GM06990 (cell line): ENCODE measurements around the gene COL4A2.

ENCODE experiments used
- DNase-seq: peaks from one replicate; pipeline ENCODE4 v3.0.0-alpha.2; 2011; ENCODE audit not compliant: insufficient read length; ENCODE audit errors: extremely low read depth
- H3K27me3 ChIP-seq: replicated peaks from 2 replicates; pipeline ENCODE4 v1.6.0; 2011; ENCODE audit warnings: low read length; ENCODE audit not compliant: control insufficient read depth, insufficient read depth
- H3K36me3 ChIP-seq: 2 replicates; pipeline ENCODE4 v1.5.1; 2011; ENCODE audit warnings: low read length; ENCODE audit not compliant: control insufficient read depth, insufficient read depth
- H3K4me3 ChIP-seq: replicated peaks from 2 replicates; pipeline ENCODE4 v1.5.1; 2011; ENCODE audit warnings: low read depth, mild to moderate bottlenecking, control low read depth, low read length
- TF ChIP-seq, protein P1 (sequence below): IDR thresholded peaks from 2 replicates; pipeline ENCODE4 v1.5.1; 2011; ENCODE audit warnings: low read length, control low read depth, mild to moderate bottlenecking, inconsistent platforms; ENCODE audit not compliant: insufficient read depth, poor library complexity, severe bottlenecking

The COL4A2 gene

DNA sequence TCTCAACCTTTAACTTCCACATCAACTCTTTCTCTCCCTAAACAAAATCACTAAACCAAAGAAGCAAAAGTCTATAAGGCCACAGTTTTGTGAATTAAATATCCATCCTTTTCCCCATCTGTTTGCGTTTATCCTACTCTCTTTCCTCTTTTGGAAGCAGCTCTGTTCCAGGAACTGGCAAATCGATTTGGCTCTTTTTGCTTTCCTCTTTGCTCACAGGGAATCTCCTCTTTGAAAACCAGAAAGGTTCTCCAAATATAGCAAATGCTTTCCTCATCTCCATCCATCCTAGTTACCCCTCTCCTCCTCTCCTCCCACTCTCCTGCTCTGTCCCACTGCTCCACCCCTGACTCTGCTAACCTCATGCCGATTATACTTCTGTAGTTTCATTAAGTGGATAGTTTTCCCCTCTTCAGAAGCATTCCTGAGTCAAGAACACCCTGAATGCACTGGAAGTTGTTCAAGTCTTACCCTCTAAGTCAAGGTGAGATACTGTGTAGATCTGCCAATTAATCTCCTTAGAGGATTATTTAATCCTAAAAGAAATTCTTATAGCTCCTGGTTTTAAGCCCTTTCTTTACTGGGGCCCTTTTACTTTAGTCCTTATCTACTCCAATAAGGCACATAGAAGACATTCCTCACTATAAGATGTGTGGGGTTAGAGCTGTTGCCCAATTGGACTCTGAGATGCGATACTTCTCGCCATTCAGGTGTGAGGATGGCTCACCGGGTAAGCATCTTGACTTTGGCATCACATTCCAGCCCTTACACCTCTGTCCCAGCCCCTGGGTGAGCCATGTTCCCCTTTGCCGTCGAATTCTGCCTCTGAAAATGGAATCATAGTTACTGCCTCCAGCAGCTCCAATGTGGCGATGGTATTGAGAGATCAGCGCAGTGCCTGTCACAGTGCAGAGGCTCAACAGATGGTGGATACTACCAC is 67.6 kb downstream of the COL4A2 start:
- no peaks in the 10 kb centered on the region for H3K36me3 ChIP-seq
- DNase-seq: no peak
- H3K27me3 ChIP-seq: peaks cover 1% of the 10 kb centered on the region; the same call in 1 of the 2 replicates
- TF ChIP-seq, protein P1, sequence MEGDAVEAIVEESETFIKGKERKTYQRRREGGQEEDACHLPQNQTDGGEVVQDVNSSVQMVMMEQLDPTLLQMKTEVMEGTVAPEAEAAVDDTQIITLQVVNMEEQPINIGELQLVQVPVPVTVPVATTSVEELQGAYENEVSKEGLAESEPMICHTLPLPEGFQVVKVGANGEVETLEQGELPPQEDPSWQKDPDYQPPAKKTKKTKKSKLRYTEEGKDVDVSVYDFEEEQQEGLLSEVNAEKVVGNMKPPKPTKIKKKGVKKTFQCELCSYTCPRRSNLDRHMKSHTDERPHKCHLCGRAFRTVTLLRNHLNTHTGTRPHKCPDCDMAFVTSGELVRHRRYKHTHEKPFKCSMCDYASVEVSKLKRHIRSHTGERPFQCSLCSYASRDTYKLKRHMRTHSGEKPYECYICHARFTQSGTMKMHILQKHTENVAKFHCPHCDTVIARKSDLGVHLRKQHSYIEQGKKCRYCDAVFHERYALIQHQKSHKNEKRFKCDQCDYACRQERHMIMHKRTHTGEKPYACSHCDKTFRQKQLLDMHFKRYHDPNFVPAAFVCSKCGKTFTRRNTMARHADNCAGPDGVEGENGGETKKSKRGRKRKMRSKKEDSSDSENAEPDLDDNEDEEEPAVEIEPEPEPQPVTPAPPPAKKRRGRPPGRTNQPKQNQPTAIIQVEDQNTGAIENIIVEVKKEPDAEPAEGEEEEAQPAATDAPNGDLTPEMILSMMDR: no peak
- no peak overlapping the region for H3K4me3 ChIP-seq

DNA sequence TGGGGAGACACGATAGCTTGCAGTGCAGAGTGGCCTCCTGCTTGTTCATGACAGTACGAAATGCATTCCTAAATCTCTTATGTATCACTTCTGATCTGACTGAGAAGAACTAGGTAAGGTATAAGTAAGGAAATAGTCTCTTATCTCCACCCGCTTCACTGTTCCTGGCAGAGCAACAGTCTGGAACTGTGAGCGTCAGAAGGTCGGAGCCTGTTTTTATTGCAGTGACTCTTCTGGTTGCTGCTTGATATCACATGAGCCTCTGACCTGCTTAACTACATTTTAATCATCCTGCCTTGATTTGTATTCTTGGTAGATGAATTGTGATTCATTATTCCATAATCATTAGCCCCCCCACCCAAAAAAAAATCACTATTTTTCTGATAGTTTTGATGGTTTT is 69.0 kb downstream of the COL4A2 start:
- no peak for DNase-seq
- H3K27me3 ChIP-seq: peaks cover 3% of the 10 kb centered on the region; the same call in 1 of the 2 replicates
- TF ChIP-seq, protein P1: no peak
- no peak overlapping the region for H3K4me3 ChIP-seq
- no peaks in the 10 kb centered on the region for H3K36me3 ChIP-seq

DNA sequence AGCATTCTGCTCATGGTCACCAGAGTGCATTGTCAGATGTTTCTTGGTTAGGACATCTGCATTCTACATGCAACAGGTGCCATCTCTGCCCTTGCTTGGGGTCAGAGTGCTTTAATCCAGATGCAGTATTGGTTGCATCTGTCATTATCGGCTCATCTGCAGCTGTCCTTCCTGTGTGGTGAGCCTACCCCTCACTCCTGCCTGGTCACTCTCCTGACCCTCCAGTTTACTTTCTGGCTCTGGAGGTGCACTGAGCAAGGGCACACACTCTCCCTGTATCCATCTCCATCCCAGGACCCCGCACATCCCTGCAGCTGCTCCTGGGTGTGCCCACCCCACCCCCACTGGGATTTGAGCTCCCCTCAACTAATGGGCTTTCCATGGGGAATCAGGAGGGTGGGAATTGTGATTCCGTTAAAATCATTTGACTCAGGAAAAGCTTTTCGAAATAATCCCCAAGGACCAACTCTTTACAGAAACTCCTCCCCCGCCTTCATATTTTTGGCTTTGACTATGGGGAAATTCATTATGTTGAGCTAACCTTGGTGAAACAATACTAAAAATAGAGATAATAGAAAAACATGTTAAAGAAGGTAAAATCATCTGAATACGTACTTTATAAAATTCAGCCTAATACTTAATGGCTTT is 70.2 kb downstream of the COL4A2 start:
- Histone ChIP-seq H3K4me3 (no peak overlapping the region), H3K36me3 (no peaks in the 10 kb centered on the region), H3K27me3 (peaks cover 3% of the 10 kb centered on the region; the same call in 1 of the 2 replicates)
- no peak for DNase-seq
- TF ChIP-seq, protein P1: no peak

DNA sequence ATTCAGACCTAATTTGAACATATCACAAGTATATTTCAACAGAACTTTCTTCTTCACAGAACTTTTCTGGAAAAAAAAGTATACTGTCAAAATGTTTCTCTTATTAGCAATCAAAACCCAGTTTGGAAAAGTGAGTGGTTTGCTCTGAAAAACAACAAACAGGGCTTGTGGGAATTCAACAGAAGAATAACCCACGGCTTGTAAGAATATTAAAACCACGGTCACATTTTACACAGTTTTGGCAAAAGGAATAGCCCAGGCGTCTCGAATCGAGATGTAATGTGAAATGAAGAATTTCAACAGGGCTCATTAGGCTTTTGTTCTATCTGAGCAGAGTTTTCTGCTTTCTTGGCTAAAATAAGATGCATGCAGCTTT is 70.7 kb downstream of the COL4A2 start:
- Histone ChIP-seq H3K36me3 (no peaks in the 10 kb centered on the region), H3K4me3 (no peak overlapping the region), H3K27me3 (peaks cover 3% of the 10 kb centered on the region; the same call in 1 of the 2 replicates)
- no peak for DNase-seq
- TF ChIP-seq, protein P1: no peak

DNA sequence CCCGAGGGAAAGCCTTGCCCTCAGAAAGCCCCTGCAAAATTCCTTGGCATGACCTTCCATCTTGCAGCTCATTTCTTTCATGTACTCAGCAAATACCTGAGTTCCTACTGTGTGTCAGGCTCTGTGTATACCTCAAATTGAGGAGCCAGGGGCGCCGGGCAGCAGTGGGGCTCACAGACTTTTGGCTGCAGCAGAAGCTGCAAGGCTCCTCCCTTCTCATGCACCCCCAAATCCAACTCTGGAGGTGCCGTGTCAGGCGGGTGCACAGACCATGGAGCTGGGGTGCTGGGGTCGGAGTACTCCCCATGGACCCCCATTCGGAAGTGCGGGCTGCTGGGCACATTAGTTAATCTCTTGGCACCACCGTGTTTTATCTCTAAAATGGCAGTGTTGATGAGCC is 72.3 kb downstream of the COL4A2 start:
- no peaks in the 10 kb centered on the region for H3K36me3 ChIP-seq
- H3K27me3 ChIP-seq: peaks cover 3% of the 10 kb centered on the region; the same call in 1 of the 2 replicates
- no peak for DNase-seq
- H3K4me3 ChIP-seq: no peak overlapping the region
- TF ChIP-seq, protein P1: no peak
